GM21390 (cell line): Measurements from ENCODE around the gene A2ML1.
"Not testable (repeated sequence)": the region's sequence is repeated elsewhere in the genome, so short reads cannot be mapped to it uniquely, and the experiment has no call there.

ENCODE experiments used
- ATAC-seq: cut with Tn5 transposase; IDR thresholded peaks from one replicate; pipeline ENCODE4 v1.9.1; 2021; ENCODE audit not compliant: unreplicated experiment

The A2ML1 gene

DNA sequence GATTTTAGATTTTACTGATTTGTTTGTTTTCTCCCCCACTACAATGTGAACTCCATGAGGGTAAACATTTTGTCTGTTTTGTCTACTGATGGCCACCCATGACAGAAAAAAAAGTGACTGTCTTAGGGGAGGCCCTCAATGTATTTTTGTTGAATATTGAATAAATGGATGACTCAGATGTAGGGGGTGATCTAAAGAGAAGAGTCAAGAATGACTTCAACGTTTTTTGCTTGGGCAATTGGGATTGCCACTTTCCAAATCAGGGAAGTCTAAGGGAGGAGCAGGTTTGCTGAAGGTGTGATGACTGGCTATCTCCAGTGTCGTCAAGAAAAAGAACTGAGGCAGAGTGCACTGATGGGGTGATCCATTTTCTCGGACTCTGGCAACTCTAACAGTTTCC is 81.2 kb downstream of the A2ML1 start:
- no peak for ATAC-seq

DNA sequence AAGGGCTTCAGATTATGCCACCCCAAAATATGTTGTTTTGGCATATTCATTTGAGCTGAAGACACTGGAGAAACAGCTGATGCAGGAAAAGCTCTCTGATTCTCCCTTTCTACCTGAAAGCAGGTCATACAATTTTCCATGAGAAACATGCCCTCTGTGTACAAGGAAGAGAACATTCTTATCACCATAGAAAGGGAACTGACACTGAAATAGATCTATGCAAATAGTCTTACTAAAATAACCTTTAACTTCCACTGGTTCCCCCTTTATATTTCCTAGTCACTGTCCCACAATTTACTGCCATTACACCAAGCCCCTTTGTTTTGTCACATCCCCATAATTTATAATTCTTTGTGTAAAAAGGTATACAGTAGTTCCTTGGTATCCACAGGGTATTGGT is 82.2 kb downstream of the A2ML1 start:
- no peak for ATAC-seq

- no peak for ATAC-seq
Observed at GRCh38 chr12:8905546-8905945, 83.1 kb downstream of the A2ML1 start.

DNA sequence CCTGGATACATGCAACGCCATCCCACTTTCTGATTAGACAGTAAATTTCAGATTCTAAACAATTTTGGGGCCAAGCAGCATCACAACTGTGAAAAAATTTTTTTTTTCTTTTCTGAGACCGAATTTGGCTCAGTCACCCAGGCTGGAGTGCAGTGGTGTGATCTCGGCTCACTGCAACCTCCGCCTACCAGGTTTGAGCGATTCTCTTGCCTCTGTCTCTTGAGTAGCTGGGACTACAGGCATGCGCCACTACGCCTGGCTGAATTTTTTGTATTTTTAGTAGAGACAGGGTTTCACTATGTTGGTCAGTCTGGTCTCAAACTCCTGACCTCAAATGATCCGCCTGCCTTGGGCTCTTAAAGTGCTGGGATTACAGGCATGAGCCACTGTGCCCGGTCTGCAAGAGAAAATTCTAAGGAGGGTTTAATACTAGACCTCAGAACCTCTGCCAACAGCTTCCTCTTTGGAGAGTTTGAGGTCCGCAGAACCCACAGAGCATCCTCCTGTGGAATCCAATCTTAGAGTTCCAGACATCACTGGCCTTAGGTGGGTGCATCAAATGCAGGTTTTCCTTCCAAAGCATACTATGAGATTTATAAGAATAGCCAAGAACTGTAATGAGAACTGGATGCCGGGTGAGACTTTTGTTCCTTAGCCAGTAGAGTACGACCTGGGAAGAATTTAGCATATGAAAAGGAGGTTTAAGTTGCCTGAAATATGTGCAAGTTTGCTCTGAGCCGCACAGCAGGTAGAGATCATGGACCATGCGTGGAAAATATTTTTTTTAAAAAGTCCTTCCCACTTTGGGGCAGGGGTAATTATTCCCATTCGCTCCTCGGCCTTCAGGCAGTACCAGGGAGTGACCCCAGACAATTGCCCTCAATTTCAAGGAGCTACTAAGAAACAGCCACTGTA is 84.1 kb downstream of the A2ML1 start:
- no peak for ATAC-seq

GRCh38 chr12:8907513-8907912 is 85.1 kb downstream of the A2ML1 start:
- ATAC-seq = no peak

- no peak for ATAC-seq
Observed at GRCh38 chr12:8909752-8910151, 87.3 kb downstream of the A2ML1 start.

GRCh38 chr12:8911606-8912268 is 89.3 kb downstream of the A2ML1 start:
- no peak for ATAC-seq

- ATAC-seq = no peak
Observed at GRCh38 chr12:8912914-8913313, 90.5 kb downstream of the A2ML1 start.

DNA sequence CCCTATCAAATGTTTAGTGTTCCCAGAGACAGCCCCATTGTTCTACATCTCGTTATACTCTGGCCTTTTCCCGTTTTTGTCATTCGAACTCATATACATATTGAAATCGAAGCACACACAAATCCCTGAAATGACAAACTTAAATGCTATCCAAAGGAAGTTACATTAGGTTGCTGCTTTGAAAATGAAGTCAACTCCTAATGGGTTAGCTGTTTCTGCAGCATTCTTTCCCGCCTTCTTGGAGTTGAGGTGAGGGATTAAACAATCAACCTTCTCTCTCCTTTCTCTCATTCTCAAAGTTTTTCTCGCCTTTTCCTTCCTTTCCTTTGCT is 91.2 kb downstream of the A2ML1 start:
- ATAC-seq = no peak

- peak; percentile 63 for ATAC-seq
Observed at GRCh38 chr12:8914033-8914715, 91.8 kb downstream of the A2ML1 start, which contains the start of gene PHC1. TSS of gene PHC1 (plus strand) at chr12:8914509. CDS start at chr12:8917678, 3,169 bp downstream.

DNA sequence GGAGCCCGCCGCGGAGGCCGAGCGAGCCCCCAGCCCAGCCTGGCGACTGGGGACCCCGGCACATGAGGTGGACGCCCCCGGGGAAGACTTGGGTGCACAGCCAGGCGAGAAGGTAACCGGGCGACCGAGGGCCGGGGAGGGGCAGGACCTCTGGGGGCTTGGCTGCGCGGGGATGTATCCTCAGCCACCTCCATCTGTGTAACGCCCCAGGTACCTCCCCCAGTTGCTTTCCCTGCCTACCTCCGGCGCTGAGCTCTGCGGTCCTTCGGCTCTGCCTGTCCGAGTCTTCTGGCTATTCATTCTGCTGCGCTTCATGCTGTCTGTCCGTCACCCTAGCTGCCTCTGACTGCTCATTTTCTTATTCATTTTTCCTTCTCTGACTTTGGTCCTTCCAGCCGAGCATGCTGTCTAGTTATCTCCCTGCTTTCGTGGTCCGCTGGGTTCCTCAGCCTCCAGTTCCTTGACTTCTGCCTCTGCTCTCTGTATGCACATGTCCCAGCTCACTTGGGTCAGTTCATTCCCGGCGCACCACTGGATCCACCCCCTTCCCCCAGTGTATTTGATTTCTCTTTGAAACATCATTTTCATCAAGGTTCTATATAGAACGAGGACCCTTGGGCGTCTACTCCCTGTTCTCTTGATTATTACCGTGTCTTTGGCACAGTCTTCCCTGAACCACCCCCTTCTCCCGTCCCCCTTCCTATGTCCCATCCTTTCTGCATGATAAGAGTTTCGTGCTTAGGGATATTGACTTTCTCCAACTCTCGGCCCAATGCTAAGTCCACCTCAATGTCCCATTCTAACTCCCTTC is 92.5 kb downstream of the A2ML1 start:
- peak; percentile 77 for ATAC-seq

DNA sequence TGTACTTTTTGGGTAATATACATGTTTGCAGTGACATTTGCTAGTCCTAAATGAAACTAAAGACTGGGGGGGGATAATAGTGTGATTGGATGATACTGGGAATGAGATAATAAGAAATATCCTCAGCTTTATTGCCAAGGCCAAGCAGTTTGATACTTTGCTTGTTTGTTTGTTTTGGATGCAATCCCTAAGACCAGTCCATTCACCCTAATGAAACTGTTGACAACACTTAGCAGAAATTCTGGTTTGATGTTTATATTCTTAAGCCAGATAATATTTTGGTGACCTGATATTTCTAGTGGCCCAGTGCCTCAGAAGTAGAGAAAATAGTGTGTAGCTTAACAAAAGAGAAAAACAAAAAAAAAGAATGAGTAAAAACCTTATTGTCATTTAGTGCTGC is 93.7 kb downstream of the A2ML1 start:
- no peak for ATAC-seq

DNA sequence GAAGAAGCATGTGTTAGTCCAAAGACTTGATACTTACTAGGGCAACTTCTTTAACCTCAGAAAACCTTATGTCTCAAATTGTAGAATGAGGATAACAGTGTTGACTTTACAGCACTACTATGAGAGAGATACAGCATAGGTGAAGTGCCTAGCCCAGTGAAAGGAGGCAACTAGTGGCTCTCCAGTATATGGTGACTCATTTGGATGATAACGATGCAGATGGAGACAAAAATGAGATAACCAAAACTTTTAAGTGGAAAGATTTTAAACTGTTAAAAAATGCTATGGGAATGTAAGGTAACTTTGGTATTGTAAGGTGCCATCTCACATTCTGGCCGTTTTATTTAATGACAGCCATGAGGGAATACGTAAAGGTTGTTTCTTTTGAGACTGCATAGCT is 94.6 kb downstream of the A2ML1 start:
- ATAC-seq = no peak

GRCh38 chr12:8917751-8918150 is 95.3 kb downstream of the A2ML1 start:
- ATAC-seq = no peak

GRCh38 chr12:8919643-8920042 is 97.2 kb downstream of the A2ML1 start:
- not testable (repeated sequence) for ATAC-seq

GRCh38 chr12:8922544-8922943 is 100.1 kb downstream of the A2ML1 start:
- ATAC-seq = no peak
